HG03064 (cell line): ENCODE measurements around the gene SPACA6.
"Not testable (repeated sequence)": the region's sequence is repeated elsewhere in the genome, so short reads cannot be mapped to it uniquely, and the experiment has no call there.

ENCODE experiments used
- ATAC-seq: cut with Tn5 transposase; IDR thresholded peaks from one replicate; pipeline ENCODE4 v1.9.1; 2021; ENCODE audit warnings: low read depth; ENCODE audit not compliant: unreplicated experiment

The SPACA6 gene, protein sequence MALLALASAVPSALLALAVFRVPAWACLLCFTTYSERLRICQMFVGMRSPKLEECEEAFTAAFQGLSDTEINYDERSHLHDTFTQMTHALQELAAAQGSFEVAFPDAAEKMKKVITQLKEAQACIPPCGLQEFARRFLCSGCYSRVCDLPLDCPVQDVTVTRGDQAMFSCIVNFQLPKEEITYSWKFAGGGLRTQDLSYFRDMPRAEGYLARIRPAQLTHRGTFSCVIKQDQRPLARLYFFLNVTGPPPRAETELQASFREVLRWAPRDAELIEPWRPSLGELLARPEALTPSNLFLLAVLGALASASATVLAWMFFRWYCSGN

DNA sequence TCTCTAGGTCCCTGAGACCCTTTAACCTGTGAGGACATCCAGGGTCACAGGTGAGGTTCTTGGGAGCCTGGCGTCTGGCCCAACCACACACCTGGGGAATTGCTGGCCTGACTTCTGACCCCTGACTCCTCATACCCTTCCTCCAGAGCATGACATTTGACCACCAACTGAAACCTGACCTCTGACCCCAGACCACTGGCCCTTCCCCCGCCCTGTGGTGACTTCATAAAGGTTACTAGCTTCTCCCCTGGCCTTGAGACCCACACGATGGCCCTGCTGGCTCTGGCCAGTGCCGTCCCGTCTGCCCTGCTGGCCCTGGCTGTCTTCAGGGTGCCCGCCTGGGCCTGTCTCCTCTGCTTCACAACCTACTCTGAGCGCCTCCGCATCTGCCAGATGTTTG, at the start of gene SPACA6:
Gene SPACA6 (plus strand): TSS at position 71 of the 400 bp plus-strand sequence. CDS start 197 bp downstream, at position 268.
- ATAC-seq = no peak

DNA sequence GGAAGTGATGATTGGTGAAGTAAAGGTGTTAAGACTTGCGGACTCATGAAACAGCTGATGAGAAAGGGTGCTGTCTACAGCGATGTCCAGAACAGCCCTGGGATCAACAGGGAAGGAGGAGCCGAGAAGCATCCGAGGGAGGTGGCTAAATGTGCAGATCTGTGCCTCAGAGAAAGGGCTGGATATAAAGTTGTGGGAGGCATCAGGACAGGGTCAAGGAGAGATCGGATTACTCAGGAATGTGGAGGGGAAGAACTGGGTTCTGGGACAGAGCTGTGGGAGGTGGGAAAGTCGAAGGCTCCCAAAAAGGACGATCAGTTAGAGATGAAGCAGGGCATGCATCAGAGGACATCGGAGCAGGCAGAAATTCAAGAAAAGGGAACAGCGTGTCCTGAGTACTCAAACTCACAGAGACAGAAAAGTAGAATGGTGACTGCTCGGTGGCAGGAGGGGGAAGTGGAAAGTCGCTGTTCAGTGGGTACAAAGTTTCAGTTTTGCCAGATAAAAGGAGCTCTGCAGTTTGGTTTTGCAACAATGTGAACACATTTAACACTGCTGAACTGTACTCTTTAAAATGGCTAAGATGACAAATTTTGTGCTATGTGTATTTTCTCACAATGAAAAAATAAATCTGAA, 48.4 kb upstream of the SPACA6 start:
- ATAC-seq = no peak

DNA sequence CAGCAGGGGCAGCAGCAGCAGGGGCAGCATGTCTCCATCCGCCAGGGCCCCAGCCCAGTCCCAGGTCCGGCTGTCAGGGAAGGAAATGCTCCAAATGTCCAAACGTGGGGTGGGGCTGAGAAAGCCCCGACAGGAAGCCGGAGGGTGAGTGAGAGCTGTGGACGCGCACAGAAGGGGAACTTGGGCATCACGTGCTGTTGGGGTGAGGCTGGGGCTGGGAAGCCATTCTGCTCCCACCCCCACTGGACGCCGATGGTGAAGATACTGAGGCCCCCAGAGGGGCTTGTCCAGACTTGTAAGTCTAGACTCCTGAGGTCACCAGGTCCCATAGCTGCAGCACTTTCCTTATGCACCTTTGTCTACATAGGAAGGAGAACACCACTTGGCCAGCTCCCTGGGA, 46.4 kb upstream of the SPACA6 start, which contains the start of gene SIGLEC14:
Gene SIGLEC14 (minus strand): TSS at position 96 of the 400 bp plus-strand sequence. CDS start 66 bp downstream, at position 30.
- not testable (repeated sequence) for ATAC-seq

DNA sequence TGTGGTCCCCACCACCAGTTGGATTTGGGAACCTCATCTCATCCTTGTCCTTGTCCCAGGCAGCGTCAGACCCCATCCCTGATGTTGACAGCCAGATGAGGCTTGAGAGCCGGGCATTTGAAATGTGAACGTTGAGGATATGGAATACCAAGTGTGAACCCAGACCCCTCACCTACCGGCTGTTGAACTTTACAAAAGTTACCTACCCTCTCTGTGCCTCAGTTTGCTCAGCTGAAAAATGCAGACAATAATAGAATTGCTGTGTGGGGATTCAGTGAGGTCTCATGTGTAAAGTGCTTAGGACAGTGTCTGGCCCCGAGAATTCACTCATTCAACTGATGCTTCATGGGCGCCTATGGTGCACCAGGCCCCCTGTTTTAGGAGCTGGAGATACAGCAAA, 45.8 kb upstream of the SPACA6 start:
- no peak for ATAC-seq

DNA sequence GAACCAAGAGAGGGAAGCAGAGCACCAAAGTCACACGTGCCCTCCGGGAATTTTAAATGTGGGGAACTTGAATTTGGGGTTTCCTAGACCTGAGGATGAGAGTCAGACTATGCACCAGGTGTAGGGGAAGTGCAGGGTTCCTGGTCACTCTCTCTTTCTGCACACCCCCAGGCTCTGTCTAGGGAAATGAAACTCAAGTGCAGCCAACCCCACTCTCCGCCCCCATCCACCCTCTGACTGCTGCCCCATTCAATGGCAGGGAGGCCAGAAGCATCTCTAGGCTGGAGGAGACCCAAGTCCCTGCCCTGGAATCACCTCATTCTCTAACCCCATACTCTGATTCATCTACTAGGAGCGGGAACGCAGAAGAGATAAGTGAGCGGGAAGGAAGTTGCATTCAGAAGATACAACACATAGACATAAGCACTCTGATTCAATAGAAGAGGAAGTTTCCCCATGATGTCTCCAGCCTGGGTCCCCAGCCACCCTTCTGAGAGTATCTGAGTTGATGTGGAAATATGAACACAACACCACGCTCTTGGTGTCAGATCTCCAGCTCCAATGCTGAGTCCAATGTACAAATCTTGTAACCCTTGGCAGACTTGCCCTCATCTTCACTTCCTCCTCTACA, 41.8 kb upstream of the SPACA6 start:
- no peak for ATAC-seq

DNA sequence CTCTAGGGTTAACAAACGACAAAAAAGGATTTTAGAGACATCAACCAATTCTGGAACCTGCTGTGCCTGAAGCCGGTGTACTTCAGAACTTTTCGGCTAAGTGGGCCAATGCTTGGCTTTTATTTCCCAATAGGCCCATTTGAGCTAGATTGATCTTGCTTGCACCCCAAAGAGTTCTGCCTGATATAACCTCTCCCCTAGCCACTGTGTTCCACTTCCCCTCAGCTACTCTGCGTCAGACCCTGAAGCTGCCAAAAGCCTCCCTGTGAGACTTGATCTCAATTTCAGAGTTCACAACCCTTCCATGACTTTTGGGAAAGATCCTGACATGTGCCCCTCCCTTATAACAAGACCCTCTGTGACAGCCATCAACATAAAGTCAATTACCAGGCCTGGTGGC, 40.9 kb upstream of the SPACA6 start:
- ATAC-seq = no peak

DNA sequence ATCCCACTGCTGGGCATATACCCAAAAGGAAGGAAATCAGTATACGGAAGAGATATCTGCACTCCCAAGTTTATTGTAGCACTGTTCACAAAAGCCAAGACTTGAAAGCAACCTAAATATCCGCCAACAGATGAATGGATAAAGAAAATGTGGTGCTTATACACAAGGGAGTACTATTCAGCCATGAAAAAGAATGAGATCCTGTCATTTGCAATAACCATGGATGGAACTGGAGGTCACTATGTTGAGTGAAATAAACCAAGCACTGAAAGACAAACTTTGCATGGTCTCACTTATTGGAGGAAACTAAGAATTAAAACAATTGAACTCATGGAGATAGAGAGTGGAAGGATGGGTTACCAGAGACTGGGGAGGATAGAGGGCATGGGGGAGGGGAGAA, 40.0 kb upstream of the SPACA6 start:
- ATAC-seq = no peak

DNA sequence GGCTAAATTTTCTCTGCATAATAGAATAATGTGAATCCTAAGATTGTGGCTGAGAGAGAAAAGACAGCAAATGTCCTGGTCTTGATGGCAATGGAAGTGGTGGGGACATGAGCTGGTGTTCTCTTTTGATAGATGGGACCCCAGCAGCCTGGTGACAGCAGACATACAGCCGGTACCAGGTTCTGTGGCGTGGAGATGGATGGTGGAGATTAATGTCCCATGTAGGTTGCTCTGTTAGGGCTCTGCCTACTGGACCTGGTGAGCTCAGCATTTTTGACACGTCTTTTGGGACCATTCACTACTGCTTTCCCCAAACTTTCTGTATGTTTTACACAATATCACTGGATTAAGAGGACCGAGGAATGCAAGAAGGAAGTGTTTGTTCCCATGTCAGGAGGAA, 38.3 kb upstream of the SPACA6 start:
- ATAC-seq = no peak

DNA sequence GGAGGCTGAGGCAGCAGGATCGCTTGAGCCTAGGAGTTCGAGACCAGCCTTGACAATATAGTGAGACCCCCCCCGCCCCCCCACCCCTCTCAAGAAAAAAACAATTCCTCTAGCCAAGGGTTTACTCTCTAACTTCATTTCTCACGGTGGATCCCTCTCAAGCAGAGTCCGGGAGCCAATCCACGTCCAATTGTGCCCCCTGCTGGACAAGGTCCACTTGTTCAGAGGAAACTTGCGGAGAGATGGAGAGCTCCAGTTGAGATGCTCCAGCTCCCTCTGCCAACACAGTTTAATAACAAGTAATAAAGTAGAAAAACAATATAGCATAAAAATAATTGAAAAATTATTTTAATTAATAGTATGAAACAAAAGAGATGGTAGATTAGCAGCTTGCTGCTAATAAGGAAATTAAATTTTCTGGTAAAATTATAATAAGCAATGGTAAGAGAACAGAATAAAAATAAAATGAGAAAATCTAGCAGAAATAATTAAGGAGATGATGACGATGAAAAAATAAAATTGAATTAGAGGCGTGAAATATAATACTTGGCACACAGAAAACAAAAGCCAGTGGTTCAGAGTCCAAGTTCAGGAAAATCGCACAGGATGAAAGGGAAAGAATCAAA, 32.0 kb upstream of the SPACA6 start:
- ATAC-seq = no peak

DNA sequence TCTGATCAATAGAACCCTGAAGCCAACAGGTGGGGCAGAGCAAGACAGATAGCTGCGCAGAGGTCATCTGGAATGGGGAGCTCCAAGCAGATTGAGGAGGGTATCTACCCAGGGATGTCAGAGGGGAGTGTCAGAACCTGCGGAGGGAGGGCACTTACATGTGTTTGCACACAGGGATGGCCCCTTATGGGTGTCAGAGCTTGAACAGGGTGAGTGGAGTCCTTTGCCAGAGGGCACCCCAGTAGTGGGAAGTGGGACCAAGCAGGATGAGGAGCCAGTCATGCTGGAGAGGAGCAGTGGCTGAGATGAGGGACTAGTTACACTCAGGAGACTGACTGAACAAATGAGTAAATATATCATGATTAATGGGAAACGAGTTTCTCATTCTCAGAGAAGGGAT, 29.5 kb upstream of the SPACA6 start:
- ATAC-seq = no peak

DNA sequence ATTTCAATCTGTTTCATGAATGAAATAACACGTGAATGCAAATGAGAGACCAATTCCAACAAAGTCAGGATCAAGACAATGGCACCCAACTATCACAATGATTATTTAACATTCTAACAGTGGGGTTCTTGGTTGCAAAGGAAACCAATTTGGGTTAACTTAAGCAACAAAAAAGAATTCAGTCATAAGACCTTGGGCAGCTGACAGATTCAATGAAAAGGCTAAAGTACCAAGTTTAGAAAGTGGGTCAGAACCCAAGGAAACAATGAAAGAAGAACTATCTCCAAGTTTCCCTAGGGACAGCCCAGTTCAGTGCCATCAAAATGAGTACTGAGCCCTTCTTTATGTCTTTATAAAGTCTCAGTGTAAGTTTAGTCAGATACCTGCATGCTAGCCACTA, 29.0 kb upstream of the SPACA6 start:
- ATAC-seq = no peak

DNA sequence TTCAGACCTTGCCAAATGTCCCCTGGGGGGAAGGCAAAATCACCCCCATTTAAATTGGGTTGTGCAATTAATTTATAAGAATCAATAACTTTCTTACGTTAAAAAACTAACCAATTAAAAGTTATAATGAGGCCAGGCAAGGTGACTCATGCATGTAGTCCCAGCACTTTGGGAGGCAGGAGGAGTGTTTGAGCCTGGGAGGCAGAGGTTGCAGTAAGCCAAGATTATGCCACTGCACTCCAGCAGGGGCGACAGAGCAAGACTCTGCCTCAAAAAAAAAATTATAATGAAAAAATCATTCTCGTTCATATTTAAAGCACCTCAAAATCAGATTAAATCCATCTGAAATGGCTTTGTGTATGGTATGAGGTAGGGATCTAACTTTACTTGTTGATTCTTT, 28.1 kb upstream of the SPACA6 start:
- ATAC-seq = no peak

DNA sequence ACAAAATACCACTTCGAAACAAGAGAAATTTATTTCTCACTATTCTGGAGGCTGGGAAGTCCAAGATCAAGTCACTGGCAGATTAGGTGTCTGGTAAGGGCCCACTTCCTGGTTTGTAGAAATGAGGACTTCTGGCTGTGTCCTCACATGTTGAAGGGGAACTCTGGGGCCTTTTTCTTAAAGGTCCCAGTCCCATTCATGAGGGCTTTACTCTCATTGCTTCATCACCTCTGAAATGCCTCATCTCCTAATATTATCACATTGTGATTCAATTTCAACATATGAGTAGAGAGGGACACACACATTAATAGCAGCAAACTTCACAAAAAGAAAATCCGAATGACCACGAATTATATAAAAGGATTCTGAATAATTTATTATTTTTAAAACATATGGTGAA, 24.9 kb upstream of the SPACA6 start:
- ATAC-seq = no peak

DNA sequence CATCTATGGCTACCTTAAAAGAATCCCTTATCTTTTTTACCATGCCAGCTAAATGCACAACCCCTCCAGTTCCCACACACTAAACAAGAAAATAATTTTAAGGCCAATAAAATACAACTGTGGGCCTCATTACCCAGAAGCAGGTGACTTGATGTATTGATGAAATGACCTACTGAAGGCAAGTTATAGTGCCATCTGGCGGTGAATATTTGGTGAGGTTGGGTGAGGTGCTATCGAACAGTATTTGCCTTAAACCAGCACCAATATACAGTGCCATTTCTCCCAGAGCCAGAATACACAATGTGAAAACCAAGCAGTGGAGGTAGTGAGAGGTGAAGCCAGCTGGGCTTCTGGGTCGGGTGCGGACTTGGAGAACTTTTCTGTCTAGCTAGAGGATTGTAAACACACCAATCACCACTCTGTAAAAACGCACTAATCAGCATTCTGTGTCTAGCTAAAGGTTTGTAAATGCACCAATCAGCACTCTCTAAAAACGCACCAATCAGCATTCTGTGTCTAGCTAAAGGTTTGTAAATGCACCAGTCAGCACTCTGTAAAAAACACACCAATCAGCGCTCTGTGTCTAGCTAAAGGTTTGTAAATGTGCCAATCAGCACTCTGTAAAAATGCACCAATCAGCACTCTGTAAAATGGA, 17.1 kb upstream of the SPACA6 start:
- not testable (repeated sequence) for ATAC-seq

DNA sequence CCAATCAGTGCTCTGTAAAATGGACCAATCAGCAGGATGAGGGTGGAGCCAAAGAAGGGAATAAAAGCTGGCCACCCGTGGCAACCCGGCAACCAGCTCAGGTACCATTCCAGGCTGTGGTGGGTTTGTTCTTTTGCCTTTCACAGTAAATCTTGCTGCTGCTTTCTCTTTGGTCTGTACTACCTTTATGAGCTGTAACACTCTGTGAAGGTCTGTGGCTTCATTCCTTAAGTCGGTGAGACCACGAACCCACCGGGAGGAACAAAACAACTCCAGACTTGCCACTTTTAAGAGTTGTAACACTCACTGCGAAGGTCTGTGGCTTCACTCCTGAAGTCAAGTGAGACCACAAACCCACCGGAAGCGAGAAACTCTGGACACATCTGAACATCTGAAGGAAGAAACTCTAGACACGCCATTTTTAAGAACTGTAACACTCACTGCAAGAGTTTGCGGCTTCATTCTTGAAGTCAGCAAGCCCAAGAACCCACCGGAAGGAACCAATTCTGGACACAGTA, 16.5 kb upstream of the SPACA6 start:
- no peak for ATAC-seq

DNA sequence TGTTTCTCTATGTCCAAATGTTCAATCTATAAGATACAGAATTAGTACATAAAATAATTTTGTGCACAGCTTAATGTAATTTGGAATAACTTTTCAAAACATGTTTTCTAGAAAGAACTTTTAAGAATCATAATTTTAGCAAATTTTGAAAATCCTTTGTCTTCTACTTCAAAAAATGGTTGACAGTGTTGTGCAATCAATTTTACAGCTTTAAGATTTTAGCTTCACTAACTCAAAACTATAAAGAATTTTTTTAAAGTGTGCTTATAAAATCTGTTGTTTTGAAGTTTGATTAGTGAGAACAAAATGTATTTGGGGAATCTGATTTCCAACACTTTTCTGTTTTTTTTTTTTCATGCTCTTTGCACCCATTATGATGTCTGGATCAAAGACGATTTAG, 12.7 kb upstream of the SPACA6 start:
- no peak for ATAC-seq

DNA sequence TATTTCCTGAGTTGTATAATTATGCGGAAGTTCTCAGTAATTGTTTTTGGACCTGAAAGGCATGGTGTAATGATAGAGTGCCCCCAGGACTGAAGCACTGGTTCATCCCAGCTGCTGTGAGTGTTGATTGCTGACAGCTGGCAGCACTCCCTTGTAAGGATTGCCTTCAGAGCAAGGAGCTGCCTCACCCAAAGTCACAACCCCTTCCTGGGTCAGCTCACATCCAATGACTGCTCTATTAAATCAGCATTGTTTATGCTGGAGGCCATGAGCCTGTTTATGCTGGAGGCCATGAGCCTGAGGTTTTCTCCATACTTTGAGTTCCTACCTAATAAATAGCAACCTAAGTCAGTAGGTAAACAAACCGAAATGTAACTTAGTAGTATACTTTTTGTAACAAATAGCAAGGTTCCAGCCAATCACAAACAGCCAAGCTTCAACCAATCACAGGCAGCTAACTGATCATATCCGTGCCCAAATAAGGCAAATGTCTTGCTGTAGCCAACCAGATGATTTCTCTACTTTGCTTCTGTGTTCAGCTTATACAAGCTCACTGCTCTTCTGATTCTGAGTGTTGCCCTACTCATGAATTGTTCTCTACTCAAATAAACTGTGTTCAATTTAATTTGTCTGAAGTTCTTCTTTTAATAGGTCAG, 11.7 kb upstream of the SPACA6 start:
- no peak for ATAC-seq

DNA sequence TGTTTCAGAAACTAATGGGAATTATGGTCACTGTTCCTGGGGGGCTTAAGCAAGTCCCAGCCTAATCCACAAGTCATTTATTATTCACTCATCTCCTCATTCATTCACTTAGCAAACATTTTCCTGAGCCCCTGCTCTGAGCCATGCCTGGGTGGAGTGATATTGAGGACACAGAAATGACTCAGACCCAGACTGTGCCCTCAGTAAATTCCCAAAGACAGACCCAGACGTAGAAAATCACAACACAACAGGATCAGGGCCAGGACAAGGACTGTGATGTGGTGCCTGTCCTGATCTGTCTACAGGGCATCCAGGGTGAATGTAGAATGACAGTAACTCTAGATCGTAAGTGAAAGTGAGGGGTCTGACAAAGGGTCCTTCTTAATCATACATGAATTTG, 7.0 kb upstream of the SPACA6 start:
- ATAC-seq = no peak

DNA sequence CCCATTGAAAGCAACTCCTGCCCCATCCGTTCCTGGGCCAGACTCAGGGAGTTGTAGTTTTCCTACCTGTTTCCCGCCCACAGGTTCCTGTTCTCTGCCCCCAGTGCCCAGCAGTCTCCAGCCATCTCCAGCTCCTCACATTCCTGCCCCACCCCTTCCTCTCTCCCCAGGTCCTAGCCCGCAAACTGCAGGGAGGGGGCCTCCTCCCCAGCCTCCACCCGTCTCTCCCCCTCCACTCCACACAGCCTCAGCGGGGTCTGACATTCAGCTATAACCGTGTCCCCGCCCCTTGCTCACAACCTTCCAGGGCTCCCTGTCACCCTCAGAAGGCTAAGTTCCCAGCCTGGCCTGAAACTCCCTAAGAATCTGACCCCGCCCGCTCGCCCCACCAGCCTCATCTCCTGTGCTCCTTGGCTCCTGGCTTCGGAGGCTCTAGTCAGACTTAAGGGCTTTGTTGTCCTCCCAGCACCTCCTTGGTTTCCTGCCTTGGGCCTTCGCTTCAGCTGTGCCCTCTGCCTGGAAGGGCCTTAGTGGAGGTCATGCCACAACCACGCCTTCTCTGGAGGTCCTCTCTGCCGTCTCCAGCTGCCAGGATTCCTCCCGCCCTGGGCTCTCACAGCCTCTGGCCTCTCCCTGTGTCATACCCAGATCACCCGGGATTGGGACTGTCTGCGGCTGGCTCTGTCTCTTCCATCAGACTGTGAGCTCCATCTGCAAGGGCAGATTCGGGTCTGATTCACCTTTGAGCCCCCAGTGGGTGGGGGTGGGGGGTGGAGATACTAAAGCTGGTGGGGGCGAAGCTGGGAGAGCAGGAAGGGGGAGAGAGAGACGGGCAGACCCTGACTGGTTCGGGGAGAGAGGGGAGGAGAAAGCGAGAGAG, 5.1 kb upstream of the SPACA6 start:
- no peak for ATAC-seq
